Measurements from ENCODE around the gene LCOR.
"Not testable (repeated sequence)": the region's sequence is repeated elsewhere in the genome, so short reads cannot be mapped to it uniquely, and the experiment has no call there.

LCOR gene

DNA sequence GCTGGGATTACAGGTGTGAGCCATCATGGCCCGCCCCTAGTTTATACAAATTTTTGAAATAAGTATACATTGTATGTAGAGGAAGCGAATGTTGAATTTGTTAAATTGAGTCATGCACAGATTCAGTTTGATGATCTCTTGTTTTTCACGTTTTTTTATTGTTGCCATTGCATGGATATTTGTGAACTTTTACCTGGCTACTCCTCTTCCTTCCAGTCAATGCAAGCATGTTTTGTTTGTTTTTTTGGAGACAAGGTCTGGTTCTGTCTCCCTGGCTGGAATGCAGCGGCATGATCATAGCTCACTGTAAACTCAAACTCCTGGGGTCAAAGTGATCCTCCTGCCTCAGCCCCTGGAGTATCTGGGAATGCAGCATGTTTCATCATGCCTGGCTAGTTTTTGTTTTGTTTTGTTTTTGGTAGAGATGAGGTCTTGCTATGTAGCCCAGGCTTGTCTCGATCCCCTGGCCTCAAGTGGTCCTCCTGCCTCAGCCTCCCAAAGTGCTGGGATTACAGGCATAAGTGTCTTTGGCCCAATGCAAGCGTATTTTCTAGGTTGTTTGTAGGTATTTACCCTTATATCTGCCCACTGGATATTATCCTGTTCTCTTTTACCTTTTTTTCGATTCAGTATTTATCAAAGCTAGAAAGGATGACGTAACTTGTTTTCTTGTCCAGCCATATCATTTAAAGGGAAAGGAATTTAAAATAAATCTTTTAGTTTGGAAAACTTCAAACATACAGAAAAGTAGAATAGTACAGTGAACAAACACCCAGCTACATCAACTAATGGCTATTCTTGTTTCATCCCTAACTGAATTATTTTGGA lies 11.0 kb downstream of the LCOR start:
- no peak for DNase-seq (ENCODE audit: low read depth)
- H3K4me3 ChIP-seq (ENCODE audit: low read depth, low read length): no peak overlapping the region
- TF ChIP-seq MAX (IDR thresholded peaks at IDR 0.05; ENCODE audit: low read depth, low read length) (no peak), POLR2A (IDR thresholded peaks at IDR 0.05; ENCODE audit: extremely low read depth, insufficient read length) (no peak), MYC (IDR thresholded peaks at IDR 0.05; ENCODE audit: low read depth, low read length) (no peak)
- TF ChIP-seq, protein P1, sequence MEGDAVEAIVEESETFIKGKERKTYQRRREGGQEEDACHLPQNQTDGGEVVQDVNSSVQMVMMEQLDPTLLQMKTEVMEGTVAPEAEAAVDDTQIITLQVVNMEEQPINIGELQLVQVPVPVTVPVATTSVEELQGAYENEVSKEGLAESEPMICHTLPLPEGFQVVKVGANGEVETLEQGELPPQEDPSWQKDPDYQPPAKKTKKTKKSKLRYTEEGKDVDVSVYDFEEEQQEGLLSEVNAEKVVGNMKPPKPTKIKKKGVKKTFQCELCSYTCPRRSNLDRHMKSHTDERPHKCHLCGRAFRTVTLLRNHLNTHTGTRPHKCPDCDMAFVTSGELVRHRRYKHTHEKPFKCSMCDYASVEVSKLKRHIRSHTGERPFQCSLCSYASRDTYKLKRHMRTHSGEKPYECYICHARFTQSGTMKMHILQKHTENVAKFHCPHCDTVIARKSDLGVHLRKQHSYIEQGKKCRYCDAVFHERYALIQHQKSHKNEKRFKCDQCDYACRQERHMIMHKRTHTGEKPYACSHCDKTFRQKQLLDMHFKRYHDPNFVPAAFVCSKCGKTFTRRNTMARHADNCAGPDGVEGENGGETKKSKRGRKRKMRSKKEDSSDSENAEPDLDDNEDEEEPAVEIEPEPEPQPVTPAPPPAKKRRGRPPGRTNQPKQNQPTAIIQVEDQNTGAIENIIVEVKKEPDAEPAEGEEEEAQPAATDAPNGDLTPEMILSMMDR (IDR thresholded peaks at IDR 0.05; ENCODE audit: low read depth, low read length): no peak

DNA sequence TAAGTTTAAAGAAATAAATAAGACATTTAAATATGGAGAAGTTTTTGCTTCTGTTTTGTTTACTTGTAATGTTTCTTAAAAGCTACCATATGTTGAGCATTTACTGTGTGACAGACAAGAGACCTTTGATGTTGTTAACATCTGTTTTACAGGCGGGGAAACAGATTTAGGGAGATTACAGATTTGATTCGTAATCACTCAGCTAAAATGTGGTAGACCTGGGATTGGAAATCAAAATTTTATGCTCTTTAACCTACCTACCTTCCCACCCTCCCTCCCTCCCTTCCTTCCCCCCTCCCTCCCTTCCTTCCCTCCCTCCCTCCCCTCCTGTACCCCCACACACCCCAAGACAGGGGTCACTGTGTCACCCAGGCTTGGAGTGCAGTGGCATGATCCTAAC lies 11.7 kb downstream of the LCOR start:
- TF ChIP-seq MYC (IDR thresholded peaks at IDR 0.05; ENCODE audit: low read depth, low read length) (no peak), MAX (IDR thresholded peaks at IDR 0.05; ENCODE audit: low read depth, low read length) (no peak), POLR2A (IDR thresholded peaks at IDR 0.05; ENCODE audit: extremely low read depth, insufficient read length) (no peak)
- TF ChIP-seq, protein P1 (IDR thresholded peaks at IDR 0.05; ENCODE audit: low read depth, low read length): no peak
- no peak overlapping the region for H3K4me3 ChIP-seq (ENCODE audit: low read depth, low read length)
- no peak for DNase-seq (ENCODE audit: low read depth)

GRCh38 chr10:96846395-96846794 lies 14.3 kb downstream of the LCOR start:
- TF ChIP-seq POLR2A (IDR thresholded peaks at IDR 0.05; ENCODE audit: extremely low read depth, insufficient read length): no peak
- no peak for TF ChIP-seq MYC (IDR thresholded peaks at IDR 0.05; ENCODE audit: low read depth, low read length)
- TF ChIP-seq MAX (IDR thresholded peaks at IDR 0.05; ENCODE audit: low read depth, low read length): no peak
- TF ChIP-seq, protein P1 (IDR thresholded peaks at IDR 0.05; ENCODE audit: low read depth, low read length): no peak
- DNase-seq (ENCODE audit: low read depth): no peak
- H3K4me3 ChIP-seq (ENCODE audit: low read depth, low read length): no peak overlapping the region

DNA sequence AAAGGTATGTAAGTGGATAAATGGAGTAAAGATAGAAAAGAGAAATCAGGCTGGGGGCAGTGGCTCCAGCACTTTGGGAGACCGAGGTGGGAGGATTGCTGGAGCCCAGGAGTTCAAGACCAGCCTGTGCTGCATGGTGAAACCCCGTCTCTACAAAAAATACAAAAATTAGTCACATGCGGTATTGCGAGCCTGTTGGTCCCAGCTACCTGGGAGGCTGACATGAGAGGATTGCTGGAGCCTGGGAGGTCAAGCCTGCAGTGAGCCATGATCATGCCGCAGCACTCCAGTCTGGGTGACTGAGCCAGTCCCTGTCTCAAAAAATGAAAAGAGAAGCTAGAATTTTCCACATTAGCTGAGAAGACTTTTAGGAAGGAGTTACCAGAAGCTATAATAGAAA lies 14.8 kb downstream of the LCOR start:
- DNase-seq (ENCODE audit: low read depth): no peak
- H3K4me3 ChIP-seq (ENCODE audit: low read depth, low read length): no peak overlapping the region
- TF ChIP-seq POLR2A (IDR thresholded peaks at IDR 0.05; ENCODE audit: extremely low read depth, insufficient read length) (no peak), MYC (IDR thresholded peaks at IDR 0.05; ENCODE audit: low read depth, low read length) (no peak), MAX (IDR thresholded peaks at IDR 0.05; ENCODE audit: low read depth, low read length) (no peak)
- TF ChIP-seq, protein P1 (IDR thresholded peaks at IDR 0.05; ENCODE audit: low read depth, low read length): no peak

DNA sequence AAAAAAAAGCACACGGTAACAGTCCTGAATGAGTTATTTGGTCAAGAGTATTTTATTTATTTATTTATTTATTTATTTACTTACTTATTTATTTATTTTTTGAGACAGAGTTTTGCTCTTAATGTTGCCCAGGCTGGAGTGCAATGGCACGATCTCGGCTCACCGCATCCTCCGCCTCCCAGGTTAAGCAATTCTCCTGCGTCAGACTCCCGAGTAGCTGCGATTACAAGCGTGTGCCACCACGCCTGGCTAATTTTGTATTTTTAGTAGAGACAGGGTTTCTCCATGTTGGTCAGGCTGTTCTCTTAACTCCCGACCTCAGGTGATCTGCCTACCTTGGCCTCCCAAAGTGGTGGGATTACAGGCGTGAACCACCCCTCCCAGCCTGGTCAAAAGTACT lies 15.3 kb downstream of the LCOR start:
- not testable (repeated sequence) for DNase-seq (ENCODE audit: low read depth)

GRCh38 chr10:96850113-96850512 lies 18.0 kb downstream of the LCOR start:
- DNase-seq (ENCODE audit: low read depth): no peak
- TF ChIP-seq POLR2A (IDR thresholded peaks at IDR 0.05; ENCODE audit: extremely low read depth, insufficient read length): no peak
- TF ChIP-seq, protein P1 (IDR thresholded peaks at IDR 0.05; ENCODE audit: low read depth, low read length): no peak
- no peak for TF ChIP-seq MYC (IDR thresholded peaks at IDR 0.05; ENCODE audit: low read depth, low read length)
- no peak for TF ChIP-seq MAX (IDR thresholded peaks at IDR 0.05; ENCODE audit: low read depth, low read length)

More for the DNA sequence above, 15.3 kb downstream of the LCOR start:
- H3K4me3 ChIP-seq (ENCODE audit: low read depth, low read length): not testable (repeated sequence)

More at GRCh38 chr10:96850113-96850512, 18.0 kb downstream of the LCOR start:
- no peak overlapping the region for H3K4me3 ChIP-seq (ENCODE audit: low read depth, low read length)

Measured in NB4 (cell line).